Measurements from ENCODE around the gene PLCXD3.

The PLCXD3 gene

GRCh38 chr5:41306005-41306404 lies 204.4 kb downstream of the PLCXD3 start:
- Histone ChIP-seq H3K4me1 (no peaks in the 10 kb centered on the region), H3K36me3 (no peaks in the 10 kb centered on the region), H3K27me3 (no peaks in the 10 kb centered on the region), H3K4me3 (ENCODE audit: low read depth, low read length) (no peak overlapping the region), H3K9me3 (no peaks in the 10 kb centered on the region)
- no peak for DNase-seq
- TF ChIP-seq, protein P1, sequence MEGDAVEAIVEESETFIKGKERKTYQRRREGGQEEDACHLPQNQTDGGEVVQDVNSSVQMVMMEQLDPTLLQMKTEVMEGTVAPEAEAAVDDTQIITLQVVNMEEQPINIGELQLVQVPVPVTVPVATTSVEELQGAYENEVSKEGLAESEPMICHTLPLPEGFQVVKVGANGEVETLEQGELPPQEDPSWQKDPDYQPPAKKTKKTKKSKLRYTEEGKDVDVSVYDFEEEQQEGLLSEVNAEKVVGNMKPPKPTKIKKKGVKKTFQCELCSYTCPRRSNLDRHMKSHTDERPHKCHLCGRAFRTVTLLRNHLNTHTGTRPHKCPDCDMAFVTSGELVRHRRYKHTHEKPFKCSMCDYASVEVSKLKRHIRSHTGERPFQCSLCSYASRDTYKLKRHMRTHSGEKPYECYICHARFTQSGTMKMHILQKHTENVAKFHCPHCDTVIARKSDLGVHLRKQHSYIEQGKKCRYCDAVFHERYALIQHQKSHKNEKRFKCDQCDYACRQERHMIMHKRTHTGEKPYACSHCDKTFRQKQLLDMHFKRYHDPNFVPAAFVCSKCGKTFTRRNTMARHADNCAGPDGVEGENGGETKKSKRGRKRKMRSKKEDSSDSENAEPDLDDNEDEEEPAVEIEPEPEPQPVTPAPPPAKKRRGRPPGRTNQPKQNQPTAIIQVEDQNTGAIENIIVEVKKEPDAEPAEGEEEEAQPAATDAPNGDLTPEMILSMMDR (IDR thresholded peaks at IDR 0.05; ENCODE audit: low read depth, low read length) = no peak

DNA sequence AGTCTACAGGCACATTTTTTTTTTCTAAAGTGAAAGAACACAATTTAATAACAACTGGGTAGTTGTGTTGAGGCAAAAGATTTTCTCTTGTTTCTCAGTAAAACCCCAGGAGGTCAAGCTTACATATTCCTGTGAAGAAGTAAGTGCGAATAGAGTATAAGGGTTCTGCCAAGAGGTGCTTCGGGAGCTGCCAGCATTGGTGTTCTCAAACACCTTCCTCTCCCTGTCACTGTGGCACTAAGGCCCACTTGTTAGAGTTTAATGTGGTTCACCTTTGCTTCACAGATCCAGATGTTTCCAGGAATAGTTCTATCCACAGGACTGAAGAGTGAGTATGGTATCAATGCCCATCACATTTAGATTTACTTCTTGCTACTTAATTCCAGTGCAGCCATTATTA lies 205.3 kb downstream of the PLCXD3 start:
- Histone ChIP-seq H3K4me3 (ENCODE audit: low read depth, low read length) (no peak overlapping the region), H3K9me3 (no peaks in the 10 kb centered on the region), H3K27me3 (no peaks in the 10 kb centered on the region), H3K4me1 (no peaks in the 10 kb centered on the region), H3K36me3 (no peaks in the 10 kb centered on the region)
- TF ChIP-seq, protein P1 (IDR thresholded peaks at IDR 0.05; ENCODE audit: low read depth, low read length) = no peak
- no peak for DNase-seq

DNA sequence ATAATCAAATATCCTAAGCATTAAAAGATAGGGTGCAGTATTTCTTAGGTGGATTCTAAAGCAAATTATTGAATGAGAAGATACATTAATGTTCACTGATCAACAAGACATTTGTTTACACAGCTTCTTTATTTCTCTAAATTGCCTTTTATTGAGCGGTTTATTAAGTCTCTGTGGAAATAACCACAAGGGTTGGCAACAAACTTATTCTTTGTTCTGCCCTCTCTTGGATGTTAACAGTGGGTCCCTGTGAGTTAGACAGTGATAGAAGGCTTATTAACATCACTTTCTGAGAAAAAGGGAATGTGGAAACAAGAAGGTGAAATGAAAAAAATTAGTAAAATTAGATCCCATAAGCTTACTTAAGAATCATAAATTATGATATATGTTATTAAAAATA lies 214.3 kb downstream of the PLCXD3 start:
- no peak for DNase-seq
- no peaks in the 10 kb centered on the region for H3K27me3 ChIP-seq
- TF ChIP-seq, protein P1 (IDR thresholded peaks at IDR 0.05; ENCODE audit: low read depth, low read length) = no peak
- H3K4me1 ChIP-seq = no peaks in the 10 kb centered on the region
- H3K36me3 ChIP-seq = no peaks in the 10 kb centered on the region
- H3K4me3 ChIP-seq (ENCODE audit: low read depth, low read length) = no peak overlapping the region
- no peaks in the 10 kb centered on the region for H3K9me3 ChIP-seq

- Histone ChIP-seq H3K27me3 (no peaks in the 10 kb centered on the region), H3K4me1 (no peaks in the 10 kb centered on the region), H3K9me3 (no peaks in the 10 kb centered on the region)
These were observed 219.1 kb downstream of the PLCXD3 start for GRCh38 chr5:41291323-41291722.

DNA sequence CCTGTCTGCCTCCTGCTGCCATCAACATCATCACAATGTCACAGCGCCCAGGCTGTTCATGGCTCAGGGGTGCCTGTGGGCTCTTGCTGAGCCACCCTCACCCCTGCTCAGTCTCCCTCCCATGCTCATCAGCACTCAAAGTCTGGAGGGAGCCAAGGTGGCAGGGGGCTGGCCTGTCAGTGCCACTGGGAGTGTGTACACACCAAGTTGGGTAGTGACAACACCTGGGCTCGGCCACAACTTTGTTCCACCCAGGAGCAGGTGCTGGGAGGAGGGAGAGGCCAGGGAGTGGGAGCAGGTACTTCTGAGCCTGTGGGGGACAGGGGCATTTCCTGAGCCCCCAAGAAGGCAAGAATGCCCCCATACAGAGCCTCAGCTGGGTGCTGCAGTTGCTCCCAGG lies 219.6 kb downstream of the PLCXD3 start:
- Histone ChIP-seq H3K9me3 (no peaks in the 10 kb centered on the region), H3K4me3 (ENCODE audit: low read depth, low read length) (no peak overlapping the region), H3K27me3 (no peaks in the 10 kb centered on the region), H3K36me3 (no peaks in the 10 kb centered on the region), H3K4me1 (no peaks in the 10 kb centered on the region)
- TF ChIP-seq, protein P1 (IDR thresholded peaks at IDR 0.05; ENCODE audit: low read depth, low read length) = no peak
- no peak for DNase-seq

More at GRCh38 chr5:41291323-41291722, 219.1 kb downstream of the PLCXD3 start:
- no peak for DNase-seq
- Histone ChIP-seq H3K36me3 (no peaks in the 10 kb centered on the region), H3K4me3 (ENCODE audit: low read depth, low read length) (no peak overlapping the region)
- TF ChIP-seq, protein P1 (IDR thresholded peaks at IDR 0.05; ENCODE audit: low read depth, low read length) = no peak

- Histone ChIP-seq H3K4me1 (no peaks in the 10 kb centered on the region), H3K27me3 (no peaks in the 10 kb centered on the region), H3K36me3 (no peaks in the 10 kb centered on the region), H3K9me3 (no peaks in the 10 kb centered on the region), H3K4me3 (ENCODE audit: low read depth, low read length) (no peak overlapping the region)
- no peak for DNase-seq
- TF ChIP-seq, protein P1 (IDR thresholded peaks at IDR 0.05; ENCODE audit: low read depth, low read length) = no peak
These were observed 220.4 kb downstream of the PLCXD3 start for GRCh38 chr5:41289970-41290464.
